ENCODE data around the gene ARID5B.

GRCh38 chr10:62068464-62068863 lies 167.0 kb downstream of the ARID5B start:
- TF ChIP-seq, protein P1, sequence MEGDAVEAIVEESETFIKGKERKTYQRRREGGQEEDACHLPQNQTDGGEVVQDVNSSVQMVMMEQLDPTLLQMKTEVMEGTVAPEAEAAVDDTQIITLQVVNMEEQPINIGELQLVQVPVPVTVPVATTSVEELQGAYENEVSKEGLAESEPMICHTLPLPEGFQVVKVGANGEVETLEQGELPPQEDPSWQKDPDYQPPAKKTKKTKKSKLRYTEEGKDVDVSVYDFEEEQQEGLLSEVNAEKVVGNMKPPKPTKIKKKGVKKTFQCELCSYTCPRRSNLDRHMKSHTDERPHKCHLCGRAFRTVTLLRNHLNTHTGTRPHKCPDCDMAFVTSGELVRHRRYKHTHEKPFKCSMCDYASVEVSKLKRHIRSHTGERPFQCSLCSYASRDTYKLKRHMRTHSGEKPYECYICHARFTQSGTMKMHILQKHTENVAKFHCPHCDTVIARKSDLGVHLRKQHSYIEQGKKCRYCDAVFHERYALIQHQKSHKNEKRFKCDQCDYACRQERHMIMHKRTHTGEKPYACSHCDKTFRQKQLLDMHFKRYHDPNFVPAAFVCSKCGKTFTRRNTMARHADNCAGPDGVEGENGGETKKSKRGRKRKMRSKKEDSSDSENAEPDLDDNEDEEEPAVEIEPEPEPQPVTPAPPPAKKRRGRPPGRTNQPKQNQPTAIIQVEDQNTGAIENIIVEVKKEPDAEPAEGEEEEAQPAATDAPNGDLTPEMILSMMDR (IDR thresholded peaks at IDR 0.05; ENCODE audit: borderline replicate concordance, extremely low read depth, low read length, poor library complexity, severe bottlenecking), result no peak
- TF ChIP-seq EZH2 (IDR thresholded peaks at IDR 0.05; ENCODE audit: borderline replicate concordance, low read depth, low read length, severe bottlenecking), result no peak
